K562 (cell line): ENCODE data around the gene AP2A2. TPM values are rescaled to one million over a fixed set of nuclear protein-coding genes. Genes with fewer than 3 reads are reported as not detected.

Source experiments
- ATAC-seq: fragments of 200-7000 bp; cut with Tn5 transposase; 3 replicates; pipeline ENCODE4 v1.9.1; 2020; ENCODE audit warnings: moderate library complexity
- BruUV-seq: library from RNA; stranded (reverse); fragments of 400-500 nt; replicated peaks from 2 replicates; lab custom pipeline; 2021; lab: Mats Ljungman, UMichigan
- CTCF ChIA-PET: fragments of 300-600 bp; formaldehyde crosslinking; extraction: SDS; loops from one replicate; lab custom pipeline; 2021; ENCODE audit warnings: low intra/inter-chr PET ratio; lab: Yijun Ruan, JAX
- POLR2A ChIA-PET: fragments of 300-600, 350-650 bp; sonication (Branson Sonifier 250); formaldehyde crosslinking; extraction: SDS; loops from one replicate; lab custom pipeline; 2021; ENCODE audit warnings: antibody characterized with exemption, inconsistent platforms; lab: Yijun Ruan, JAX
- DNase-seq, 4 experiments: peaks; one replicate each; pipeline versions ENCODE4 v3.0.0 to v3.0.0-alpha.2; 2011 to 2018; ENCODE audit warnings: low spot score in 3 of 4, mixed read lengths in 3 of 4; ENCODE audit errors: extremely low read depth in 1 of 4
- FAIRE-seq: peaks from 2 replicates; lab custom pipeline; 2011; peaks lifted over from hg19 to GRCh38; lab: Jason Lieb, UNC
- H2AFZ ChIP-seq: 2 replicates; pipeline ENCODE4 v1.6.0; 2011; ENCODE audit warnings: low read depth, low read length, control low read depth, inconsistent platforms
- H3K27ac ChIP-seq: fragments of 200-600 bp; 3 replicates; pipeline ENCODE4 v1.8.0; 2011; ENCODE audit warnings: low read depth, mild to moderate bottlenecking, control low read depth, inconsistent platforms, low read length, moderate library complexity, mixed read lengths; ENCODE audit errors: extremely low read depth
- H3K27me3 ChIP-seq, 2 experiments: fragments of 300-600 bp in 1 of 2; 2 replicates in 1 of 2; 3 replicates in 1 of 2; pipeline versions ENCODE4 v1.6.0 to v1.8.0; 2011; ENCODE audit warnings: inconsistent platforms in 2 of 2, low read length in 2 of 2, mild to moderate bottlenecking in 1 of 2, mixed read lengths in 1 of 2, moderate library complexity in 1 of 2; ENCODE audit not compliant: control insufficient read depth in 2 of 2, insufficient read depth in 2 of 2
- H3K36me3 ChIP-seq: fragments of 300-600 bp; 3 replicates; pipeline ENCODE4 v1.8.0; 2011; ENCODE audit warnings: mild to moderate bottlenecking, low read length, inconsistent platforms; ENCODE audit not compliant: control insufficient read depth, insufficient read depth
- H3K4me1 ChIP-seq, 2 experiments: fragments of 200-600 bp in 1 of 2; replicated peaks in 1 of 2; 2 replicates in 1 of 2; 3 replicates in 1 of 2; pipeline versions ENCODE4 v1.5.1 to v1.8.0; 2011; ENCODE audit warnings: inconsistent platforms in 2 of 2, low read length in 2 of 2, mild to moderate bottlenecking in 1 of 2, mixed read lengths in 1 of 2, moderate library complexity in 1 of 2; ENCODE audit not compliant: control insufficient read depth in 2 of 2, insufficient read depth in 2 of 2
- H3K4me2 ChIP-seq: 2 replicates; pipeline ENCODE4 v1.6.1; 2011; ENCODE audit warnings: low read length, control low read depth, inconsistent platforms, mixed read lengths; ENCODE audit not compliant: insufficient read depth
- H3K4me3 ChIP-seq: fragments of 200-600 bp; sonication (generic), shearing (Covaris generic); 2 replicates; pipeline ENCODE4 v1.5.1; 2016; ENCODE audit warnings: control low read depth, inconsistent platforms
- H3K79me2 ChIP-seq: fragments of 200-600 bp; 3 replicates; pipeline ENCODE4 v1.8.0; 2011; ENCODE audit warnings: low read length, inconsistent platforms; ENCODE audit not compliant: control insufficient read depth, insufficient read depth
- H3K9ac ChIP-seq, 2 experiments: 2 replicates each; pipeline versions ENCODE4 v1.6.0 to v1.6.1; 2011; ENCODE audit warnings: low read depth in 2 of 2, low read length in 2 of 2, control low read depth in 1 of 2, inconsistent platforms in 1 of 2, mild to moderate bottlenecking in 1 of 2, mixed read lengths in 1 of 2; ENCODE audit not compliant: insufficient read depth in 1 of 2
- H3K9me1 ChIP-seq: one replicate; pipeline ENCODE4 v1.6.0; 2011; ENCODE audit warnings: inconsistent platforms, mild to moderate bottlenecking, low read length, moderate library complexity; ENCODE audit not compliant: control insufficient read depth, insufficient read depth
- H3K9me3 ChIP-seq: replicated peaks from 2 replicates; pipeline ENCODE4 v1.5.1; 2011; ENCODE audit warnings: low read depth, low read length, inconsistent platforms; ENCODE audit not compliant: control insufficient read depth, insufficient read depth
- H4K20me1 ChIP-seq: replicated peaks from 2 replicates; pipeline ENCODE4 v1.6.1; 2011; ENCODE audit warnings: low read length, inconsistent platforms, mixed read lengths; ENCODE audit not compliant: control insufficient read depth, insufficient read depth
- CBFB ChIP-seq: sonication (generic); formaldehyde crosslinking; IDR thresholded peaks from 2 replicates; pipeline ENCODE4 v1.4.0; 2020; ENCODE audit warnings: mild to moderate bottlenecking, missing genetic modification reagents
- CHD1 ChIP-seq: fragments of 200-600 bp; sonication (generic); IDR thresholded peaks from one replicate; pipeline ENCODE4 v1.6.1; 2012; ENCODE audit warnings: mild to moderate bottlenecking, moderate library complexity, low read length, inconsistent platforms
- FOXK1 ChIP-seq: sonication (generic); formaldehyde crosslinking; IDR thresholded peaks from 2 replicates; pipeline ENCODE4 v1.8.0; 2022; ENCODE audit warnings: missing genetic modification reagents, mild to moderate bottlenecking, borderline replicate concordance
- ILK ChIP-seq: fragments of 450-650 bp; IDR thresholded peaks from 2 replicates; pipeline ENCODE4 v1.6.1; 2016; ENCODE audit warnings: missing genetic modification characterization, low read depth, mild to moderate bottlenecking, missing compliant biosample characterization, moderate library complexity, borderline replicate concordance
- STAG1 ChIP-seq: sonication (generic); formaldehyde crosslinking; IDR thresholded peaks from 2 replicates; pipeline ENCODE4 v1.5.0; 2020; ENCODE audit warnings: missing genetic modification reagents, borderline replicate concordance
- WGBS: fragments of 100-300 bp; shearing (Covaris generic); methylation state at CpG from one replicate; pipeline ENCODE4 v1.1.6; 2016; ENCODE audit warnings: low coverage, mixed read lengths; ENCODE audit not compliant: insufficient coverage; ENCODE audit errors: missing lambda C conversion rate; 5-methylcytosine and 5-hydroxymethylcytosine counted together
- in situ Hi-C: fragments of 300-500 bp; cut with MboI; formaldehyde crosslinking; loops from 4 replicates; pipeline ENCODE4 v1.15.0; 2018; ENCODE audit warnings: inconsistent platforms, mixed read lengths
- intact Hi-C: fragments of 100-400 bp; cut with micrococcal nuclease; formaldehyde crosslinking; loops from 2 replicates; pipeline ENCODE4 v1.14.2; 2022
- polyA plus RNA-seq, 8 experiments: library from polyadenylated mRNA; depleted of rRNA in 4 of 8; stranded (reverse) in 5 of 8; unstranded in 3 of 8; fragments of >200 nt; fragmentation: Nextera tagmentation in 2 of 8; fragmentation: Illumina TruSeq in 1 of 8; extraction: Ambion mirVana in 2 of 8; extraction: Trizol in 1 of 8; gene quantifications; 2 replicates each; pipeline versions ENCODE4 v1.2.1 to v1.2.3, GENCODE V29; 2011 to 2014; ENCODE audit warnings: inconsistent platforms in 1 of 8, missing spikeins in 1 of 8
- total RNA-seq, 7 experiments: library from RNA; depleted of rRNA in 6 of 7; stranded (reverse); fragments of >200 nt in 6 of 7; fragmentation: Illumina TruSeq in 2 of 7; extraction: Trizol in 2 of 7; gene quantifications; 2 replicates each; pipeline versions ENCODE4 v1.2.1 to v1.2.3, GENCODE V29; 2011 to 2021; ENCODE audit warnings: low replicate concordance in 1 of 7
- TF ChIP-seq, protein P1 (sequence below): fragments of 250-450 bp; sonication (Bioruptor Pico); IDR thresholded peaks from 2 replicates; pipeline ENCODE4 v1.8.0; 2021; ENCODE audit warnings: mild to moderate bottlenecking, moderate library complexity
- TF ChIP-seq, protein P2 (sequence below): fragments of 250-450 bp; sonication (Bioruptor Pico); IDR thresholded peaks from 2 replicates; pipeline ENCODE4 v1.5.0; 2021; ENCODE audit warnings: mild to moderate bottlenecking, moderate library complexity
- TF ChIP-seq, protein P3 (sequence below): fragments of 450-650 bp; IDR thresholded peaks from 2 replicates; pipeline ENCODE4 v1.7.0; 2016; ENCODE audit warnings: borderline replicate concordance
- TF ChIP-seq, protein P4 (sequence below): sonication (generic); formaldehyde crosslinking; IDR thresholded peaks from 2 replicates; pipeline ENCODE4 v1.8.0; 2022; ENCODE audit warnings: mild to moderate bottlenecking, missing genetic modification reagents

AP2A2 gene
- total and polyA plus RNA-seq, 9 of the 15 experiments (the other 6 are each of a cell fraction or from before 2014, with no cell fraction given) = 0.69 to 41.7 (median 15.2) TPM

DNA sequence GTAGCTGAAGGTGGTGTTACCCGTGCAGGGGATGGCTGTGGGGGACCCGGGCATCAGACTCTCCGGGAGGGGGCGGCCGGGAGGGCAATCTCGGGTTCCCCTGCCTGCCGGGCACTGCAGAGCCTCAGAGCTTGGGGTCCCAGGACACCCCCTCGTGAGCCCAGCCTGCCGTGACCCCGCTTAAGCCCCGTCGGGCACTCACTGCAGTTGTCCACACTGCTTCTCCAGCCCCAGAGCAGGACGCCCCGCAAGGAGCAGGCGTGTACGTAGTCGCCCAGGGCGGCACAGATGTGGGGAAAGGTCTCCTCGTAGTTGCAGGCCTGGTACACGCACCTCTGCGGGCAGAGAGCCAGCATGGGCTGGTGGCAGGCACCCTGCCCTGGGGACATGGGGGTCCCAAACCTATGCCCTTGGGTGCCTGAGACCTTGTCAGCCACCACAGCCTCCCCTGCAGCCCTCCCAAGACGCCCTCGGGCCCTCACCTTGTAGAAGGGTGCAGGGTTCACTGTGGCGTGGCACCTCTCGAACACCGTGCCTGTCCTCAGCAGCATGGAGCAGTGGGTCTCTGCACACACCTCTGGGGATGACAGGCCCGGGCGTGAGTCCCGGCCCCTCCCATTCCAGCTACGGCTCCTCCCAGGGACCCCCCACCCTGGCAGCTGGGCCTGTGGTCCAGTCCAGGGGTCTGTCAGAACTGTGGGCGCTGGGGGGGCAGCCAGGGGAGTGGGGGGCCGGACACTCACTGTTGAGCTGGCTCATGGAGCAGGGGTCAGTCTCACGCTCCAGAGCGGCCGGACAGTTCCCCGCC lies 102.0 kb downstream of the AP2A2 start:
- POLR2A ChIA-PET = interaction anchor here (0.7 kb wide), 1 partner anchor 196 kb away, joined by 3 read pairs; no protein-coding TSS in a partner anchor
- intact Hi-C loops (no loop called here), in situ Hi-C loops (no loop called here)
- peaks cover 0 to 65% of the 10 kb centered on the region in 2 experiments; a peak in 2 of 5 replicates for H3K4me1 ChIP-seq
- no peak overlapping the region for H3K4me2 ChIP-seq
- H3K27me3 ChIP-seq = peaks cover 0 to 60% of the 10 kb centered on the region in 2 experiments; a peak in 3 of 5 replicates
- H4K20me1 ChIP-seq = no peaks in the 10 kb centered on the region; the same call in 1 of the 2 replicates
- BruUV-seq = no TSS peak
- DNase-seq (no peak), ATAC-seq (no peak), FAIRE-seq (no peak)
- 5% methylated on average over 31 of the region's 36 CpGs for WGBS
- no peaks in the 10 kb centered on the region for H3K79me2 ChIP-seq
- no peak overlapping the region for H2AFZ ChIP-seq
- H3K27ac ChIP-seq = no peak overlapping the region
- H3K4me3 ChIP-seq = no peak overlapping the region
- CTCF ChIA-PET = no interaction called here
- H3K9ac ChIP-seq = no peak overlapping the region
- H3K9me1 ChIP-seq = peaks cover 2% of the 10 kb centered on the region
- no peaks in the 10 kb centered on the region for H3K36me3 ChIP-seq
- H3K9me3 ChIP-seq = no peaks in the 10 kb centered on the region
- TF ChIP-seq, protein P1, sequence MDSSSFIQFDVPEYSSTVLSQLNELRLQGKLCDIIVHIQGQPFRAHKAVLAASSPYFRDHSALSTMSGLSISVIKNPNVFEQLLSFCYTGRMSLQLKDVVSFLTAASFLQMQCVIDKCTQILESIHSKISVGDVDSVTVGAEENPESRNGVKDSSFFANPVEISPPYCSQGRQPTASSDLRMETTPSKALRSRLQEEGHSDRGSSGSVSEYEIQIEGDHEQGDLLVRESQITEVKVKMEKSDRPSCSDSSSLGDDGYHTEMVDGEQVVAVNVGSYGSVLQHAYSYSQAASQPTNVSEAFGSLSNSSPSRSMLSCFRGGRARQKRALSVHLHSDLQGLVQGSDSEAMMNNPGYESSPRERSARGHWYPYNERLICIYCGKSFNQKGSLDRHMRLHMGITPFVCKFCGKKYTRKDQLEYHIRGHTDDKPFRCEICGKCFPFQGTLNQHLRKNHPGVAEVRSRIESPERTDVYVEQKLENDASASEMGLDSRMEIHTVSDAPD = no peak
- no peak for TF ChIP-seq FOXK1 (CRISPR knock-in tag)
- TF ChIP-seq, protein P2, sequence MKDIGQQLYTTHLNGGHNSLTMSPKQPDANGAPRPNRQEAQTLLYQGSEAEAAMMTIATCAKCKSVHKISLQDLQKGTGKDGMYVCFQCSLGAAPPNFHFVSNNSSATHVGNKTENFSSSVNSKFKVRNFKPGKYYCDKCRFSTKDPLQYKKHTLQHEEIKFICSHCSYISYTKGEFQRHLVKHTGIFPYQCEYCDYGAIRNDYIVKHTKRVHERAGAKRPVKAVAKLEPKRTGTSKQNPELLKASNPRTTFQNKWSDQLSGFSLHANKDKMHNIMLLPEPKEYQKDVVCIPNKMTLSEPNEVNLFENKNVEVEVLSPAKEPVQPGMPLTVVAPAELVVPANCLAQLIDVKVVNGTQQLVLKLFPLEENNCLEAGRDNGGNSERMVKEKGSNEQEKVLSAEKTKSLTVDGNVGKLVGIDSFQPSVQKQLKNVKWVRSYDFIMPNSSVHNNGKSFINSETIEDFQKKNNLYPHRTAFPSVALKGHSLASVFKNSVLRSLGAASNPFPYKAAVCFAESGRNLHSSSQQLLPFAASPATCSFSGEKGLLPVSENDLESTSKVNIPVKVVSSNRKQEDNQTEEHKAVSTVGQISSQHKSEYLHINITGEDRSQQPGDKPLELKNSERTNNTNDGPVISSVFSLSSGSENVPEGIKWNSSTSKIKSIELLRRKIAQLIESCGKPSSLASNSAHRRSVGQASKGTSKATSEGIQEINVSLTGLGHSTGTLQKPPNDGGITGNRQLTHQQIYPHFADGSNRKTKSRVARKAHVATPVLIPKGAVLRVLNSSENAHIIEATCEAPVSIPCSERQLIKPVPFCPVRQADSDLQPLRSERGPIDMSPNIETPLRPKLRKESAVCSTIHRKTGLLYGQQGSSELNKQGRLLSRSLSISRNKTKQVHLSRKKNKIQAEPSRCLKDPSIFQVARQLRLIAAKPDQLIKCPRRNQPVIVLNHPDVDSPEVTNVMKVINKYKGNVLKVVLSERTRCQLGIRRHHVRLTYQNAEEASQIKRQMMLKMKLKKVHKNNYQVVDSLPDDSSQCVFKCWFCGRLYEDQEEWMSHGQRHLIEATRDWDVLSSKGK = no peak
- TF ChIP-seq ILK (tag) = no peak
- no peak for TF ChIP-seq STAG1
- no peak for TF ChIP-seq CHD1
- TF ChIP-seq, protein P3, sequence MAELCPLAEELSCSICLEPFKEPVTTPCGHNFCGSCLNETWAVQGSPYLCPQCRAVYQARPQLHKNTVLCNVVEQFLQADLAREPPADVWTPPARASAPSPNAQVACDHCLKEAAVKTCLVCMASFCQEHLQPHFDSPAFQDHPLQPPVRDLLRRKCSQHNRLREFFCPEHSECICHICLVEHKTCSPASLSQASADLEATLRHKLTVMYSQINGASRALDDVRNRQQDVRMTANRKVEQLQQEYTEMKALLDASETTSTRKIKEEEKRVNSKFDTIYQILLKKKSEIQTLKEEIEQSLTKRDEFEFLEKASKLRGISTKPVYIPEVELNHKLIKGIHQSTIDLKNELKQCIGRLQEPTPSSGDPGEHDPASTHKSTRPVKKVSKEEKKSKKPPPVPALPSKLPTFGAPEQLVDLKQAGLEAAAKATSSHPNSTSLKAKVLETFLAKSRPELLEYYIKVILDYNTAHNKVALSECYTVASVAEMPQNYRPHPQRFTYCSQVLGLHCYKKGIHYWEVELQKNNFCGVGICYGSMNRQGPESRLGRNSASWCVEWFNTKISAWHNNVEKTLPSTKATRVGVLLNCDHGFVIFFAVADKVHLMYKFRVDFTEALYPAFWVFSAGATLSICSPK = no peak
- TF ChIP-seq, protein P4, sequence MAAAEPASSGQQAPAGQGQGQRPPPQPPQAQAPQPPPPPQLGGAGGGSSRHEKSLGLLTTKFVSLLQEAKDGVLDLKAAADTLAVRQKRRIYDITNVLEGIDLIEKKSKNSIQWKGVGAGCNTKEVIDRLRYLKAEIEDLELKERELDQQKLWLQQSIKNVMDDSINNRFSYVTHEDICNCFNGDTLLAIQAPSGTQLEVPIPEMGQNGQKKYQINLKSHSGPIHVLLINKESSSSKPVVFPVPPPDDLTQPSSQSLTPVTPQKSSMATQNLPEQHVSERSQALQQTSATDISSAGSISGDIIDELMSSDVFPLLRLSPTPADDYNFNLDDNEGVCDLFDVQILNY (CRISPR knock-in tag) = no peak
- no peak for TF ChIP-seq CBFB (CRISPR knock-in tag)
